ENCODE data around the gene INPP5A.

Gene INPP5A

GRCh38 chr10:132557696-132558515 is 20.3 kb downstream of the INPP5A start:
- Histone ChIP-seq H3K27me3 (replicated peaks in 2 of 5; ENCODE audit: control insufficient read depth in 4 of 5, insufficient read depth in 5 of 5, low read length in 4 of 5) (no peaks in the 10 kb centered on the region), H3K4me3 (ENCODE audit: control insufficient read depth in 1 of 7, extremely low read depth in 1 of 7, insufficient read depth in 4 of 7, low read depth in 2 of 7, low read length in 6 of 7) (no peak overlapping the region), H3K36me3 (ENCODE audit: control insufficient read depth in 4 of 4, insufficient read depth in 4 of 4, low read length in 3 of 4) (peaks cover 0 to 14% (median 3%) of the 10 kb centered on the region in 4 experiments), H3K9me3 (ENCODE audit: control extremely low read depth in 1 of 5, control insufficient read depth in 4 of 5, insufficient read depth in 2 of 5, low read depth in 1 of 5, low read length in 4 of 5) (no peaks in the 10 kb centered on the region), H3K27ac (ENCODE audit: insufficient read depth in 1 of 2, low read depth in 1 of 2, low read length in 2 of 2, poor library complexity in 1 of 2, severe bottlenecking in 2 of 2) (no peak overlapping the region), H3K4me1 (ENCODE audit: control extremely low read depth in 1 of 4, control insufficient read depth in 4 of 4, insufficient read depth in 4 of 4, low read length in 3 of 4) (peaks cover 8 to 75% (median 52%) of the 10 kb centered on the region in 4 experiments)
- DNase-seq = no peak
- CTCF ChIA-PET = interaction anchor here (1.2 to 1.5 kb wide), 3 partner anchors 8 to 98 kb away, joined by 3 to 7 read pairs (median 5); no protein-coding TSS in a partner anchor
- 97% methylated on average over 23 of the region's 33 CpGs for WGBS (ENCODE audit: insufficient coverage)
- POLR2A ChIA-PET = no interaction called here

- Histone ChIP-seq H3K36me3 (ENCODE audit: control insufficient read depth in 4 of 4, insufficient read depth in 4 of 4, low read length in 3 of 4) (peaks cover 0 to 14% (median 3%) of the 10 kb centered on the region in 4 experiments), H3K4me1 (ENCODE audit: control extremely low read depth in 1 of 4, control insufficient read depth in 4 of 4, insufficient read depth in 4 of 4, low read length in 3 of 4) (peaks cover 8 to 82% (median 51%) of the 10 kb centered on the region in 4 experiments), H3K27ac (ENCODE audit: insufficient read depth in 1 of 2, low read depth in 1 of 2, low read length in 2 of 2, poor library complexity in 1 of 2, severe bottlenecking in 2 of 2) (no peak overlapping the region), H3K27me3 (replicated peaks in 2 of 5; ENCODE audit: control insufficient read depth in 4 of 5, insufficient read depth in 5 of 5, low read length in 4 of 5) (no peaks in the 10 kb centered on the region), H3K9me3 (ENCODE audit: control extremely low read depth in 1 of 5, control insufficient read depth in 4 of 5, insufficient read depth in 2 of 5, low read depth in 1 of 5, low read length in 4 of 5) (no peaks in the 10 kb centered on the region), H3K4me3 (ENCODE audit: control insufficient read depth in 1 of 7, extremely low read depth in 1 of 7, insufficient read depth in 4 of 7, low read depth in 2 of 7, low read length in 6 of 7) (no peak overlapping the region)
- ChIA-PET POLR2A (interaction anchor here (0.6 kb wide), 1 partner anchor 75 kb away, joined by 13 read pairs; no protein-coding TSS in a partner anchor), CTCF (interaction anchor here (1.2 to 1.5 kb wide), 3 partner anchors 9 to 99 kb away, joined by 3 to 7 read pairs (median 5); no protein-coding TSS in a partner anchor)
- 94% methylated on average over 26 of the region's 32 CpGs for WGBS (ENCODE audit: insufficient coverage)
- no peak for DNase-seq
Observed at GRCh38 chr10:132558516-132559413, 21.2 kb downstream of the INPP5A start.

- POLR2A ChIA-PET = no interaction called here
Observed at GRCh38 chr10:132559538-132559937, 22.0 kb downstream of the INPP5A start.

GRCh38 chr10:132560241-132560731 is 22.7 kb downstream of the INPP5A start:
- Histone ChIP-seq H3K27ac (ENCODE audit: insufficient read depth in 1 of 2, low read depth in 1 of 2, low read length in 2 of 2, poor library complexity in 1 of 2, severe bottlenecking in 2 of 2) (peak overlapping the region in 1 of 2 experiments; percentile 5), H3K9me3 (ENCODE audit: control extremely low read depth in 1 of 5, control insufficient read depth in 4 of 5, insufficient read depth in 2 of 5, low read depth in 1 of 5, low read length in 4 of 5) (no peaks in the 10 kb centered on the region), H3K4me1 (ENCODE audit: control extremely low read depth in 1 of 4, control insufficient read depth in 4 of 4, insufficient read depth in 4 of 4, low read length in 3 of 4) (peaks cover 8 to 68% (median 36%) of the 10 kb centered on the region in 4 experiments), H3K36me3 (ENCODE audit: control insufficient read depth in 4 of 4, insufficient read depth in 4 of 4, low read length in 3 of 4) (peaks cover 0 to 14% (median 3%) of the 10 kb centered on the region in 4 experiments), H3K27me3 (replicated peaks in 2 of 5; ENCODE audit: control insufficient read depth in 4 of 5, insufficient read depth in 5 of 5, low read length in 4 of 5) (no peaks in the 10 kb centered on the region), H3K4me3 (ENCODE audit: control insufficient read depth in 1 of 7, extremely low read depth in 1 of 7, insufficient read depth in 4 of 7, low read depth in 2 of 7, low read length in 6 of 7) (peak overlapping the region in 1 of 7 experiments; percentile 43)
- CTCF ChIA-PET = interaction anchor here (0.8 to 2.0 kb wide), 6 partner anchors 9 to 24 kb away, joined by 3 to 10 read pairs (median 4); no protein-coding TSS in a partner anchor
- DNase-seq = peak in 2 of 3 donors; percentile 84 to 88
- WGBS (ENCODE audit: insufficient coverage) = 59% methylated on average over 4 of the region's 10 CpGs
- POLR2A ChIA-PET = no interaction called here

More at GRCh38 chr10:132559538-132559937, 22.0 kb downstream of the INPP5A start:
- Histone ChIP-seq H3K27me3 (replicated peaks in 2 of 5; ENCODE audit: control insufficient read depth in 4 of 5, insufficient read depth in 5 of 5, low read length in 4 of 5) (no peaks in the 10 kb centered on the region), H3K4me1 (ENCODE audit: control extremely low read depth in 1 of 4, control insufficient read depth in 4 of 4, insufficient read depth in 4 of 4, low read length in 3 of 4) (peaks cover 8 to 75% (median 44%) of the 10 kb centered on the region in 4 experiments), H3K9me3 (ENCODE audit: control extremely low read depth in 1 of 5, control insufficient read depth in 4 of 5, insufficient read depth in 2 of 5, low read depth in 1 of 5, low read length in 4 of 5) (no peaks in the 10 kb centered on the region), H3K27ac (ENCODE audit: insufficient read depth in 1 of 2, low read depth in 1 of 2, low read length in 2 of 2, poor library complexity in 1 of 2, severe bottlenecking in 2 of 2) (no peak overlapping the region), H3K36me3 (ENCODE audit: control insufficient read depth in 4 of 4, insufficient read depth in 4 of 4, low read length in 3 of 4) (peaks cover 0 to 14% (median 3%) of the 10 kb centered on the region in 4 experiments), H3K4me3 (ENCODE audit: control insufficient read depth in 1 of 7, extremely low read depth in 1 of 7, insufficient read depth in 4 of 7, low read depth in 2 of 7, low read length in 6 of 7) (no peak overlapping the region)
- no peak for DNase-seq
- CTCF ChIA-PET = interaction anchor here (0.6 to 2.0 kb wide), 7 partner anchors 8 to 1956 kb away, joined by 3 to 10 read pairs (median 5); no protein-coding TSS in a partner anchor
- WGBS (ENCODE audit: insufficient coverage) = 99% methylated on average over 9 of the region's 11 CpGs

- H3K36me3 ChIP-seq (ENCODE audit: control insufficient read depth in 4 of 4, insufficient read depth in 4 of 4, low read length in 3 of 4) = peaks cover 0 to 10% (median under 1%) of the 10 kb centered on the region in 4 experiments
- H3K27ac ChIP-seq (ENCODE audit: insufficient read depth in 1 of 2, low read depth in 1 of 2, low read length in 2 of 2, poor library complexity in 1 of 2, severe bottlenecking in 2 of 2) = no peak overlapping the region
- no peak for DNase-seq
- ChIA-PET CTCF (interaction anchor here (1.2 kb wide), 1 partner anchor 9 kb away, joined by 4 read pairs; no protein-coding TSS in a partner anchor), POLR2A (no interaction called here)
- 95% methylated on average over 24 of the region's 29 CpGs for WGBS (ENCODE audit: insufficient coverage)
- no peak overlapping the region for H3K4me3 ChIP-seq (ENCODE audit: control insufficient read depth in 1 of 7, extremely low read depth in 1 of 7, insufficient read depth in 4 of 7, low read depth in 2 of 7, low read length in 6 of 7)
- H3K9me3 ChIP-seq (ENCODE audit: control extremely low read depth in 1 of 5, control insufficient read depth in 4 of 5, insufficient read depth in 2 of 5, low read depth in 1 of 5, low read length in 4 of 5) = no peaks in the 10 kb centered on the region
- peaks cover 6 to 64% (median 26%) of the 10 kb centered on the region in 4 experiments for H3K4me1 ChIP-seq (ENCODE audit: control extremely low read depth in 1 of 4, control insufficient read depth in 4 of 4, insufficient read depth in 4 of 4, low read length in 3 of 4)
- H3K27me3 ChIP-seq (replicated peaks in 2 of 5; ENCODE audit: control insufficient read depth in 4 of 5, insufficient read depth in 5 of 5, low read length in 4 of 5) = no peaks in the 10 kb centered on the region
Observed at GRCh38 chr10:132562177-132562915, 24.8 kb downstream of the INPP5A start.

GRCh38 chr10:132562916-132563456 is 25.4 kb downstream of the INPP5A start:
- Histone ChIP-seq H3K27me3 (replicated peaks in 2 of 5; ENCODE audit: control insufficient read depth in 4 of 5, insufficient read depth in 5 of 5, low read length in 4 of 5) (no peaks in the 10 kb centered on the region), H3K4me1 (ENCODE audit: control extremely low read depth in 1 of 4, control insufficient read depth in 4 of 4, insufficient read depth in 4 of 4, low read length in 3 of 4) (peaks cover 6 to 59% (median 25%) of the 10 kb centered on the region in 4 experiments), H3K27ac (ENCODE audit: insufficient read depth in 1 of 2, low read depth in 1 of 2, low read length in 2 of 2, poor library complexity in 1 of 2, severe bottlenecking in 2 of 2) (no peak overlapping the region), H3K36me3 (ENCODE audit: control insufficient read depth in 4 of 4, insufficient read depth in 4 of 4, low read length in 3 of 4) (peaks cover 0 to 10% (median under 1%) of the 10 kb centered on the region in 4 experiments), H3K9me3 (ENCODE audit: control extremely low read depth in 1 of 5, control insufficient read depth in 4 of 5, insufficient read depth in 2 of 5, low read depth in 1 of 5, low read length in 4 of 5) (no peaks in the 10 kb centered on the region), H3K4me3 (ENCODE audit: control insufficient read depth in 1 of 7, extremely low read depth in 1 of 7, insufficient read depth in 4 of 7, low read depth in 2 of 7, low read length in 6 of 7) (no peak overlapping the region)
- no peak for DNase-seq
- 96% methylated on average over 8 of the region's 14 CpGs for WGBS (ENCODE audit: insufficient coverage)
- CTCF ChIA-PET = interaction anchor here (1.2 kb wide), 1 partner anchor 9 kb away, joined by 4 read pairs; no protein-coding TSS in a partner anchor
- POLR2A ChIA-PET = no interaction called here

All from common myeloid progenitor, CD34-positive (primary cell).